Stimulated activated CD4-positive, alpha-beta T cell treated with anti-CD3 and anti-CD28 coated beads, Interleukin-1b, Interleukin-23, amount 100 ng/mL, for 24 hours (primary cell): ENCODE data around the gene CTNNA3.
"Not testable (repeated sequence)": the region's sequence is repeated elsewhere in the genome, so short reads cannot be mapped to it uniquely, and the experiment has no call there.

Experiments used
- DNase-seq, 4 experiments: peaks; one replicate each; pipeline ENCODE4 v3.0.0-alpha.2; 2020; ENCODE audit warnings: low read depth in 4 of 4, low spot score in 1 of 4

The CTNNA3 gene

DNA sequence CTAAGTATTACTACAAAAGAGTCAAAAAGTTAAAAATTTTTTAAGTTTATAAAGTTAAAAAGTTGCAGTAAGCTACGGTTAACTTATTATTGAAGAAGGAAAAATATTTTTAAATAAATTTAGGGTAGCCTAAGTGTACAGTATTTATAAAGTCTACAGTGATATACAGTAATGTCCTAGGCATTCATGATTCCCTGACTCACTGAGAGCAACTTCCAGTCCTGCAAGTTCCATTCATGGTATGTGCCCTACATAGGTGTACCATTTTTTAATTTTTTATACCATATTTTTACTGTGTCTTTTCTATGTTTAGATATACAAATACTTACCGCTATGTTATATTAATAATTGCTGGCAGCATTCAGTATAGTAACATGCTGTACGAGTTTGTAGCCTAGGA, 92.3 kb downstream of the CTNNA3 start:
- no peak for DNase-seq

DNA sequence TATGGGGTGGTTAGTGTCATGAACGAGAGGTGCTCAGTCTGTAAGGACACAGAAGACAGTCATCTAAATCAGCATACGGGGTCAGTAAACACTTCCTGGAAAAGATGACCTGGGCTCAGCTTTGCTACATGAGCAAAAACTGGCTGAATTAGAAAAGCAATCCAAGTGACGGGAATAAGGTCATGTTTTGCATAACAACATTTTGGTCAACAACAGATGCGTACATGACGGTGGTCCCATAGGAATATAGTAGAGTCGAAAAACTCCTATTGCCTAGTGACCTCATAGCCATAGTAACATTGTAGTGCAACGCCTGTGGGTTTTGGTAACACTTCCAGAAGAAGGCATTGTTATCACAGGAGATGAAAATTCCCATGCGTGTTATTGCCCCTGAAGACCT, 92.9 kb downstream of the CTNNA3 start:
- DNase-seq, result no peak

DNA sequence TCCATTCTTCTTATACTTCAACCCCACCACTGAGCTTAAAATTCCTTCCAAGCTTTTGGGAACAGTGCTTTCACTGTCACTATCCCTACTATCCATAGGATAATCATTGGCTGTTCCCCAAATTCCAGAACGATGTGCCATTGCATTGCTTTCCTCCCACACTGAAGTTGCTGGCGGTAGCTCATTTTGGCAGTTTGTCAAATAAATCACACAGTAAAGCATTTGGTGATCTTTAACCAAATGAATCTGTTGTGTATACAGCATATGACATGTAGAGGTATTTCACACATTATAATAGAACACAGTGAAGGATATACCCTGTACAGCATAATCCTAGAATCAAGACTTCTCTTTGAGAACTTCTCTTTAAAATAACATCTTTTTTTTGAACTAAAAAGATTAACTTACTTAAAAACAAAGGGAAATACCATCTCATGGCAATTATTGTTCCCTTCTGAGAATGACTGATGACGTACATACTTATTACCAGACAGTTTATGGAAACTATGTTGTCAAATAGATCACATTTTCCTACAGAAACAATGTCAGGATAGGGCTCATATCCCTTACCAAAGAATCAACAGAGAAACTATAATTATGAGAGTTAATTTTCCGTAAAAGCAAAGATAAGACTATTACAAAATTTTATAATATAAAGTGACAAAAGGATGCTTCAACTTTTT, 93.6 kb downstream of the CTNNA3 start:
- no peak for DNase-seq

DNA sequence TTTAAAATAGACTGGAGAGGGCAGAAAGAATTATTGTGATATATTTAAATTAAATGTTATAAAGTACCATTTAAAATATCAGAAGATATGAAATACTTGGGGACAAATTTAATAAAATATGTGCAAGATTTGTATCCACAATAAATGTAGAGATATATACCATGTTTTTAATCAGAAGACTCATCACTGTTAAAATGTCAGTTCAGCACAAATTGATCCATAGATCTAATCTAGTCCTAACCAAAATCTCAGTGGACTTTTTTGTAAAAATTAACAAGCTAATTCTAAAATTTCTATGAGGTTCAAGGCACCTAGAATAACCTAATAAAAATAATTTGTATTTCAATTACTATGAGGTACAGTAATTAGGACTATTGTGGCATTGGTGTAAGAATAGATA, 96.4 kb downstream of the CTNNA3 start:
- DNase-seq, result no peak

DNA sequence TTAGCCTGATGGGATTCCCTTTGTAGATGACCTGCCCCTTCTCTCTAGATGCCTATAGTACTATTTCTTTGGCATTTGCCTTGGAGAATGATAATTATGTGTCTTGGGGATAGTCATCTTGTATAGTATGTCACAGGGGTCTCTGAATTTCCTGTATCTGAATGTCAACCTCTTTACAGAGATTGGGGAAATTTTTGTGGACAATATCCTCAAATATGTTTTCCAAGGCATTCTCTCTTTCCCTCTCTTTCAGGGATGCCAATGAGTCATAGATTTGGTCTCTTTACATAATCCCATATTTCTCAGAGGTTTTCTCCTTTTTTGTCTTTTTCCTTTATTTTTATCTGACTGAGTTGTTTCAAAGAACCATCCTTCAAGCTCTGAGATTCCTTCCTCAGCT, 99.4 kb downstream of the CTNNA3 start:
- no peak for DNase-seq

DNA sequence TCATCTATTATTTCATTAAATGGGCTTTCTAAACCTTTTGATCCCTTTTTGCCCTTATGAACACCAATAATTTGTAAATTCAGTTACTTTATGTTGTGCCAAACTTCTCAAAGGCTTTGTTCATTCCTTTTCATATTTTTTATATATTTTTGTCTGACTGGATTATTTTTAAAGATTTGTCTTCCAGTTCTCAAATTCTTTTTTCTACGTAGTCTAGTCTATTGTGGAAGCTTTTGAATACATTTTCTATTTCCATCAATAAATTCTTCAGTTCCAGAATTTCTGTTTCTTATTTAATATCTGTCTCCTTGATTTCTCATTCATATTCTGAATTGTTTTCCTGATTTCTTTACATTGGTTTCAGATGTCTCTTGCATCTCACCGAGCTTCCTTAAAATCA, 108.2 kb downstream of the CTNNA3 start:
- DNase-seq, result no peak

DNA sequence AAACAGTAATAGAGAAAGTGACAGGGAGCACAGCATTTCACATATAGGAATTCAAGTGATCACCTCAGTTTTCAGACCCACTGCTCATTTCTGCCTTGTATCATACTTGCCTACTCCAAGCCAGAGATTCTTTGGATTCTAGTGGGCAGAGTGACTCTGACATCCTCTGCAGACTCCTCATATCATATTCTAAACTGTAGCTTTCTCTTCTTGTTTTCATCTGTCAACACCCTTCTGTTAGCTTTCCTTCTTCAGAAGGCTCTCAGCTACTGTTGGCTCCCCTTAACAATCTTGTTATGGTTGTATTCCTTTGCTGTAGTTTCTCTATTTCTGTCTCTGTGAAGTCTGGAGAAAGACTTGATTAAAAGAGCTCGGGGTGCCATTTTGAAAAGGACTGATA, 120.5 kb downstream of the CTNNA3 start:
- no peak for DNase-seq

DNA sequence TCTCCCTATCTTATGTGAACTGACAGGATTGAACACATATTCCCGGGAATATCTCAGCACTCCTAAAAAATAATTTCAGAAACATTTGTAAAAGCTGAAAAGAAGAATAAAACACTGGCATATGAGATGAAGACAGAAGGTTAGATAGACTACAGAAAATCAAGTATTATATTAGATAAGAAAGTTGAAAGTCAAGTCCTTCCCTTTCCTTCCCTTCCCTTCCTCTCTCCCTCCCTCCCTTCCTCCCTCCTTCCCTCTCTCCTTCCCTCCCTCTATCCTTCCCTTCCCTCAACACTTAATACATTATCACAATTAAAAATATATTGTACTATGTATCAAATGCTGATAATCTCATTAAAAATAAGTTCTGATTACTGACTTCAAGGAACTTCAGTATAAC, 122.5 kb downstream of the CTNNA3 start:
- no peak for DNase-seq

DNA sequence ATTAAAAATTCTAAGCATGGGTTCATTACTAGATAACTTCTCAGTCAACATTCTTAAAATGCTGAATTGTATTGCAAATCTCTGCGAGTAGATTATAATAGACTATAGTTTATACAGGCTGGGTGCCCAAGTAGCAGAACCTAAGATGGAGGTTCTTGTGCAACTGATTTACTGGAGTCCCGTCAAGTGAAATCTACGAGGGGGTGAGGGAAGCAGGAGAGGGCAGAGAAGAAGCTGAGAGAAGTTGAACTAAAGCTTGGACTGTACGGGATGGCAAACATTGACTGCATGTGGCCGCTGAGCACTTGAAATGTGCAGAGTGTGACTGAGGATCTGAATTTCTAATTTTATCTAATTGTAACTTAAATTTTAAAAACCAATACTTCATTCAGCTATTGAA, 124.5 kb downstream of the CTNNA3 start:
- DNase-seq, result no peak

DNA sequence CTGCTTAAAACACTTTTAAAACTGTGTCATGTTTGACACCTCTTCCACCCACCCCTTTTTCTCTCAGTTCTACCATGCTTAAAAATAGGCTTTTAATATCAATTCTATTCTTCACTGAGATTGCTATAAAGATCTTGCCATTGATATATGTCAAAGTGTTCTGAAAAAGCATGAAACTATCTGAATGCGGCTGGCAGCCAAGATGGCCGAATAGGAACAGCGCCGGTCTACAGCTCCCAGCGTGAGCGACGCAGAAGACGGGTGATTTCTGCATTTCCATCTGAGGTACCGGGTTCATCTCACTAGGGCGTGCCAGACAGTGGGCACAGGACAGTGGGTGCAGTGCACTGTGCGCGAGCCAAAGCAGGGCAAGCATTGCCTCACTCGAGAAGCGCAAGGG, 137.7 kb downstream of the CTNNA3 start:
- DNase-seq, result not testable (repeated sequence)

DNA sequence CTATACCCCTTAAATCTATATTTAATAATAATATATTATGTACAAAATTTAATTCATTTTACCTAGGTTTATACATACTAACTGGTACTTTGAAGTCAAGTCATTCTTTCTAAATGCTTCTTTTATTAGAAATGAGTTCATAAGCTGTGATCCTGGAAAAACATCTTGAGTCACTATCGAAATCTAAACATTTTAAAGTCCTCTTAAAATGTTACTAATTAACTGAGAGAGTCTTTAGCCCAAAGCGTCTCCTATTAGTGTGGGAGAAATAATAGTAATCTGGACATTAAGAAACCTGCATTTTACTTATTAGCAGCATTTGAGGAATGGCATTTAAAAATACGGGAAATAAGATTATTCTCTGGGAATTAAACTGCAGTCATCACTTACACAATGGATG, 142.7 kb downstream of the CTNNA3 start:
- DNase-seq, result no peak

DNA sequence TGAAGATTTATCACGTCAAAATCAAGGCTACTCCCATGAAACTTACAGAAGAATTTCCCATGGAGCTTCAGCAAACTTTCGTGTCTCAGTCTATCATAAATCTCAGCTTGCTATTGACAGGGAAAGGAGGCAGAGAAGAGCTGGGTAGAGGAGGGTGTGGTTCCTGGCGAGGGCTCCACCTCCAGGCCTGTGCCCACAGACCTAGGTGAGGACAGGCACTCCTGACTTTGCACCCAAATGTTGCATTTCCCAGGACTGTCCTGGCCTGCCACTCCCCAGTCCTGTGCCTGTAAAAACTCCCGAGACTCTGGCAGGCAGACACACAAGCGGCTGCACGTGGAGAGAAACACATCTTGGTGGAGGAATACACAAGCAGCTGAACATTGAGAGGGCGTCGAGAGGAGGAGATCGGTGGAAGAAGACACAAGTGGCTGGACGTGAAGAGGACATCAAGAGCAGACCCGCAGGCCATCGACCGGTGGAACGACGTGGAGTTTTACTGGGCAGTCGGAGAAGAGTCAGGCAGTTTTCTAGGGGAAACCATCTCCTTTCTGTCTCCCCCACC, 145.1 kb downstream of the CTNNA3 start:
- no peak for DNase-seq

DNA sequence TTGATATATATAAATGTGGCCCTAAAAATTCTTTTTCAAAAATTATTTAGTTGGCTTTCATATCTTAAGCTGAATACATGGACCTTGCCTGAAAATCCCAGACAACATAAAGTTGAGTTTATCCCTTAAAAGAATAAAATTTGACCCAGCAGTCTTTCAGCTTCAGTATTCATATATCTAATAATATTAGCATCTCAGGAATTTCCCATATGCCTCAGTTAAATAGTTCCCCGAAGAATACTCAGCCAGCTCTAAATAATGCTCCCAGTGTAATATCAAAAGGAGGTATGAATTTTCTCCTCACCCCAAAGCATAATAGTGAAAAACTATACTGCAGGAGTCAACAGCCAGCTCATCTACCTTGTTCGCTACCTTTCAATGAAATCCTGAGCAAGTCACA, 145.9 kb downstream of the CTNNA3 start:
- DNase-seq, result no peak

DNA sequence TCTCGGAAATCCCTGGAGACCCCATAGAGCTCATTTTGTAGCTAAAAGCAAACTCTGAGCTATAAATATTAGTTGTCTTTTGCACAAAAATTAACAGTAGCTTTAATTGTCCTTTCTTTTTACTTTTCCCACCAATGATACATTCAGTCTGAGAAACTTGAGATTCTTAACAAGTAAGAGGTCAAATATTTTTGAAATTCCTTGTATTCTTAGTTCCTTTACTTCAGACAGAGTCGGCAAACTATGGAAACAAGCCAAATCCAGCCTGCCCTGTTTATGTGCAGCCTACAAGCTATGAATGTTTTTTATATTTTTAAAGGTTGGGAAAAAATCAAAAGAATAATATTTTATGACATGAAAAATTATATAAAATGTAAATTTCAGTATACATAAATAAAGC, 146.6 kb downstream of the CTNNA3 start:
- DNase-seq, result no peak

DNA sequence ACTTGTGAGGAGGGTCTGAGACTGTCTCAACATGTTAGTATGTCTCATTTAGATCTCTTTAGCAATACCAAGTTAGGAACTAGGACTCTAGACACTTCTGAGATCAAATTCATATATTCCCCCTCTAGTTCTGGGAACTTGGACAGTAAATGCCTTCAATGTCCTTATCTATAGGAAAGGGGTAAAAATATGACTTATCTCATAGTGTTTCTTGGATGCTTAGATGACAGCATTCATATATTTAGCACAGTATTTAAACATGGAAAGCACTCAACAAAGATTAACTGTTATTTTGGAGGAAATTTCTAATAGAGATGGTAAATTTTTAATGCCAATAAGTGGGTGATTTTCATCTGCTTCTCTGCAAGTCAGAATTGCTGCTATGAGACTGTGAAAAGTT, 154.6 kb downstream of the CTNNA3 start:
- DNase-seq, result no peak

DNA sequence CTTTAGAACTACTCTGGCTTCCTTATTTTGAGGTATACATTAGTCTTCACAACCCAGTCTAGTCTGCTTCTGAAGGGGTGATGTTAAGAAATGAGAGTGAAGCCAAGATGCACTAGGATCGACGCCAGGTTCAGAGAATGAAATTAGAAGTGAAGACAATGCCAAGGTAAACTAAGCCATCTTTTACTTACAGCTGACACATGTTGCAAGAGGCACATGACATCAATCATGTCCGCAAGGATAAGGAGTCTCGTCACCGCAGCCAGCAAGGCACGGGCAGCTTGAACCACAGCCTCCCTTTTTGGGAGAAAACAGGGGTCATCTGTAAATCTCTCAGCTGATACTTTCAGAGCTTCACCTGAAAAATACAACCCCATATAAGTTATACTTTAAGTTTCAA, 156.7 kb downstream of the CTNNA3 start:
- DNase-seq, result no peak

DNA sequence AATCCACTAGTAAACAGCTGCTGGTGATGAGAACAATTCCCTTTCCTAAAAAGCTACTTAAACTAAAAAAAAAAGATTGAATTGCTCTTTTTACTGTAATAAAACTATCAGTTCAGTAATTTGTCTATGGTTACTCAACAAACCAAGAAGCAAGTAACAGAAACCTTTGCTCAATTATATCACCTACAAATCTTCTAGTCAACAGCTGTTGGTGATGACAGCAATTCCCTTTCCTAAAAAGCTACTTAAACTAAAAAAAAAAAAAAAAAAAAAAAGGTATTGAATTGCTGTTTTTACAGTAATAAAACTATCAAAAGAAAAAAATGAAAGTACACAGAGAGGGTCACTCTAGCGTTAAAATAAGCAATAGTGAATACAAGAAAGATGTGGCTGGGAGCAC, 158.1 kb downstream of the CTNNA3 start:
- no peak for DNase-seq

DNA sequence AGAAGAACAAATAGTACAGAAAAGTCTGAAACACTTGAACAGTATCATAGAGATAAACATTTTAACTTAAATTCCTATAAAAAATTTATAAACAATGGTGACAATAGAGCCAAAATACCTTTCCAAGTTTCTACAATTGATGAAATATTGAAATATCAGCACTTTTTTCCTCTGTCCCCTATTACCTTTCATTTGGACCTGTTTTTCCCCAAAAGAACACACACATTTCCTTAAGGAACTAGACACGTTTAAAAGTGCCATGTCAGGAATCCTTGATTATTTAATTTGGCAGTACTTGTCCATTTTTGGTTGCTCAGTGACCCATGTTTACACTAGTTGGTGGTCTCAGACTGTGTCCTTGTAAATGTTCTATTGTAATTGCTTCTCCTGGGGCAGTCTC, 162.6 kb downstream of the CTNNA3 start:
- DNase-seq, result no peak

DNA sequence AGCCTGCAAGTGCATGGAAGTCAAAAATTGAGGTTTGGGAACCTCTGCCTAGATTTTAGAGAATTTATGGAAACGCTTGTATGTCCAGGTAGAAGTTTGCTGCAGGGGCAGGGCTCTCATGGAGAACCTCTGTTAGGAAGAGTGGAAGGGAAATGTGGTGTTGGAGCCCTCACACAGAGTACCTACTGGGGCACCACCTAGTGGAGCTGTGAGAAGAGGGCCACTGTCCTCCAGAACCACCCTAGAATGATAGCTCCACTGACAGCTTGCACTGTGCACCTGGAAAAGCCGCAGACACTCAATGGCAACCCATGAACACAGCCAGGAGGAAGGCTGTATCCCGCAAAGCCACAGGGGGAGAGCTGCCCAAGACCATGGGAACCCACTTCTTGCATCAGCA, 165.0 kb downstream of the CTNNA3 start:
- DNase-seq, result not testable (repeated sequence)

DNA sequence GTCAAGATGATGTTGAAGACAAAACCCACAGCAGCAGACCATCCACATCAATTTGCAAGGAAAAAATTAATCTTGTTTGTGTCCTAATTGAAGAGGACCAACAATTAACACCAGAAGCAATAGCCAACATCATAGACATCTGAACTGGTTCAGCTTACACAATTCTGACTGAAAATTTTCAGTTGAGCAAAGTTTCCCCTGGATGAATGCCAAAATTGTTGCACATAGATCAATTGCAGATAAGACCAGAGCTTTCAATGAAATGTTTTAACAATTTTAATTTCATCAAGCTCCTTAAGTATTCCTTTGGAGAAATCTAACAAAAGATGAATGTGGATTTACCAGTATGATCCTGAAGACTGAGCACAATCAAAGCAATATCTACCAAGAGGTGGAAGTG, 168.6 kb downstream of the CTNNA3 start:
- DNase-seq, result no peak

DNA sequence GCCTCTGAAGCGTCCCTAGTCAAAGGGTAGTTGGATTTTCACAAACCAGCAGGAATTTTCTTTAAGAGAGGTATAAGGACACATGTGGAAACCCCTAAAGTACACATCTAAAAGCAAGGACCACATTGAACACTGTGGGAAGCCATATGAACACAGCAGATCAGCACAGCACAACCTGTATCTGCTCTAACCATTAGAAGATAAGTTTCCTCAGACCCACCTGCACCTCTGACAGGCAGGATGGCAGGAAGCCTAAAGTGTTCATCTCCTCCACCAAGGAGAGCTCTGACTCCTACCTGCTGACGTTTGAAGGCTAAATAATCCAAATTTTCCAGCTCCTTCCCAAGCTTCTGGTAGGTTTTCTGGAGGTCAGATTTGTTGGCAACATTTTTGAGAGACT, 174.4 kb downstream of the CTNNA3 start:
- no peak for DNase-seq

DNA sequence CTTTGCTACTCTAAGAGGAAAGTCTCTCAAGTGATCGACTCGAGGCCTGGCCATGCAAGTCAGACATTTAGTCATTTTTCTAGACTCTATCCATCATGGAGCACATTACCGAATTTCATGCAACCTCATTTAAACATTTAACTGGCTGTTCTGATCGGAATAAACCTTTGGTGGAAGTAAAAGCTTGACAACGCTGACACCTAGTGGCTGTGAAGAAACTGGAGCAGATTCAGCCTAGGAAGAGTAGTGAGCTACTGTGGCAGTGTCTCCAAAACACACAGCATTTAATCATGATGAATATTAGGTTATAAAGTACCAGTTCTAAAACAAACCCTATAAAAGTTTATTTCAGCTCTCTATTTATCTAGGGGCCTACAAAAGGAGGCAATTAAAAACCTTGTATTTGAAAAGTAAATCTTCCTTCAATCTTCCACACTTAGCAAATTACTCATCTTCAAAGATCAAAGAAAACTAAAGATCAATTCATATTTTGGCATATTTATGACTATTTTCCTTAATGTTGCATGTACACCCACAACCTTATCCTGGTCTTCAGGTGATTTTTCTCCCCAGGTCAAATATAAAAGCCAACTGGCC, 175.0 kb downstream of the CTNNA3 start:
- peak in 2 of 4 experiments; percentile 5 to 8 for DNase-seq

DNA sequence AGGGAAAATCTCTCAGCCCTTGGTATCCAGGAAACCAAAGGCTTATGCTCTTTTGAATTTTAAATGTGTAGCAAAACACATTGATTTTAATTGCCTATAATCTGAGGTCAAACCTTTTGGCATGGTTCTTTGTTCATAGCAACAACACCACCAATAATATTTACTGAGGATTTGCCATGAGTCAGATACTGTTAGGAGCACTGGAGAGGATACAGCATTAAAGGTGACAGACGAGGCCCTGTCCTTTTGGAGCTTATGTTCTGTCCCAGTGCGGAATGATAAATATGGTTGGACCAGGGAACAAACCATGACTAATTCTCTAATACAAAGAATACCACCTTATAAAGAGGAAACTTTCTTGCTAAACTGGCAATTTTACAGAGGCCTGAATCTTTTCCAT, 176.6 kb downstream of the CTNNA3 start:
- no peak for DNase-seq
